Tracheal epithelial cell (primary cell): ENCODE results near the gene CCL4L2. TPM values are rescaled to one million over a fixed set of nuclear protein-coding genes. Genes with fewer than 3 reads are reported as not detected.

ENCODE experiments used
- total RNA-seq: library from RNA; depleted of rRNA; stranded (reverse); fragments of >200 nt; gene quantifications from 2 replicates; pipeline ENCODE4 v1.2.1, GENCODE V29; 2014

CCL4L2 gene
- total RNA-seq, result 0.48 TPM in 1 of 2 replicates, not detected in the other

DNA sequence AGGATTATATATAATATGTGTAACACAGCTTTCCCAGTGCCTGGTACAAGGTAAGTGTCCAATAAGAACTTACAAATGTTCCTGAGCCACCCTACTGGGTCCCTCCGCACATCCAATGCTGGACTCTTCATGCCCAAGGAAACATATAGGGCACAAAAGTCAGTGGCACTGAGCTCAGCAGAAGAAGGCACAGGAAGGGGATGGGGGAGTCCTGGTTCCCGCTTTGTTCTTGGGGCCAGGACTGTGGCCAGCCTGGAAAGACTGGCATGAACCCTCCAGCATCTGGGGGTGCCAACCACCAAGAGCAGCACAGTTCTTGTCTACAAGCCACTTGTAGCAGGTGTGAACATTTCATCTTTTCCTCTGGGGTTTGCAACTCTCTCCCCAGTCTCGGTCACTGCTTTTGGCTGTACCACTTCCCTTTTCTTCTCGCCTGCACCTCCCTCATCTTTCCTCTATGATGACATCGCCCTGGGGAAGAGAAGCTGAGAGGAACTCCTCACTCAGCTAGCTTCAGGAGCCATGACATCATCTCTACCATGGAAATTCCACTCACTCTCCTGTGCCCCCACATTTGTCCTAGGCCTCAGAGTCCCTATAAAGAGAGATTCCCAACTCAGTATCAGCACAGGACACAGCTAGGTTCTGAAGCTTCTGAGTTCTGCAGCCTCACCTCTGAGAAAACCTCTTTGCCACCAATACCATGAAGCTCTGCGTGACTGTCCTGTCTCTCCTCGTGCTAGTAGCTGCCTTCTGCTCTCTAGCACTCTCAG lies at the start of gene CCL4L2:
Gene CCL4L2 (plus strand): TSS at position 625 of the 773 bp plus-strand sequence.

GRCh38 chr17:36176536-36176935 lies 34.3 kb upstream of the CCL4L2 start, which contains the start of gene TBC1D3B:
TSS of gene TBC1D3B (minus strand) at chr17:36176636. CDS start at chr17:36175050, 1,586 bp downstream.

Other genes with a start within 250 kb of the CCL4L2 start
- not detected in 2 replicates for gene CCL16, start 229.6 kb upstream of the CCL4L2 start, total RNA-seq
- not detected in 2 replicates for gene CCL14, start 224.3 kb upstream of the CCL4L2 start, total RNA-seq
- not detected in 2 replicates for gene CCL15, start 209.5 kb upstream of the CCL4L2 start, total RNA-seq
- not detected in 2 replicates for gene CCL23, start 193.1 kb upstream of the CCL4L2 start, total RNA-seq
- not detected in 2 replicates for gene CCL18, start 146.8 kb upstream of the CCL4L2 start, total RNA-seq
- gene CCL3, start 120.9 kb upstream of the CCL4L2 start, total RNA-seq, result not detected in 2 replicates
- not detected in 2 replicates for gene CCL4, start 107.2 kb upstream of the CCL4L2 start, total RNA-seq
- gene TBC1D3B, start 34.4 kb upstream of the CCL4L2 start, total RNA-seq, result 0.48 and 0.64 TPM in 2 replicates
- gene CCL3L1, start 14.3 kb upstream of the CCL4L2 start, total RNA-seq, result not detected in 2 replicates
- gene TBC1D3I, start 53.5 kb downstream of the CCL4L2 start, total RNA-seq, result not detected in 2 replicates
- not detected in 2 replicates for gene TBC1D3G, start 112.8 kb downstream of the CCL4L2 start, total RNA-seq
- gene TBC1D3H, start 177.4 kb downstream of the CCL4L2 start, total RNA-seq, result not detected in 2 replicates